H4 (cell line): Measurements from ENCODE around the gene ARHGAP45. TPM values are rescaled to one million over a fixed set of nuclear protein-coding genes. Genes with fewer than 3 reads are reported as not detected.

Experiments used
- DNase-seq: peaks from one replicate; pipeline ENCODE4 v3.0.0-alpha.2; 2015; ENCODE audit warnings: low spot score
- total RNA-seq: library from RNA; depleted of rRNA; stranded (reverse); fragments of >200 nt; shearing (Covaris generic); gene quantifications from 2 replicates; pipeline ENCODE4 v1.2.3, GENCODE V29; 2014

Gene ARHGAP45
- total RNA-seq, 1 experiment from 2014 or later = 2.4 TPM

GRCh38 chr19:1070576-1070930 lies 3.6 kb downstream of the ARHGAP45 start:
- DNase-seq = no peak

DNA sequence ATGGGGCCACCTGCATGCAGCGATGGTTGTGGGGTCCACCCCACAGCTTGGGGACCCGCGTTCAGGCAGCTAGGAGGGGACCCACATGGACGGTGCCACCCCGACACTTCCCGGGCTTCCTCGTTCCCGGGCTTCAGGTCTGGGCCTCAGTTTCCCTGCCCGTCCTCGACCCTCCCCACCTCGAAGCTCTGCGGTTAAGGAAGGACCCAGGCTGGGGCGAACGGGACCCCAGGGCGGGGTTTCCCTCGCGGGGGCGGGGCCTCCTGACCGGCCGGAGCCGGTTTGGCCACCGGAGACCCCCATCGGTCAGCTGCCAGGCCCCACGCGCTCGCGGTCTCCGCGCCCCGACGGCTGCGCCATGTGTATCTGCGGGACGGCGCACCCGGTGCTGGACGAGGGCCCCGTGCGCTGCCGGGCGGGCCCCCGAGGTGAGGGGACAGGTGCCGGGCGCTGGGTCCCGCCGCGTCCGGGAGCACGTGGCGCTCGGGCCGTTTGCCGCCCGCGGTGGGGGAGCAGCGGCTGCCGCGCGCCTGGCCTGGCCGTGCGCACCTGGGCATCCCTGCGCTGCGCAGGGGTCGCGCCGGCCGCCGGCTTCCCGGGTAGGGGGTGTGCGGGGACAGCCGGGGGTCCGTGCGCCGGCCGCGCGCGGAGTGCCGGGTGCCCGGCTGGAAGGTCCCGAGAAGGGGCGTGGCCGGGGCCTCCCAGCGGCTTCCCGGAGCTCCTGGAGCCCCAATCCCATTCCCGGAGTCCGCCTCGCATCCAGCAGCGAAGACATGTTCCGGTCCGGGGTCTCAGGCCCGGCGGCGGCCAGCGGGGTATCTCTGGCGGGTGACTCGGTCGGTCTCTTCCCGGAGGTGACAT lies 4.2 kb downstream of the ARHGAP45 start:
- no peak for DNase-seq

DNA sequence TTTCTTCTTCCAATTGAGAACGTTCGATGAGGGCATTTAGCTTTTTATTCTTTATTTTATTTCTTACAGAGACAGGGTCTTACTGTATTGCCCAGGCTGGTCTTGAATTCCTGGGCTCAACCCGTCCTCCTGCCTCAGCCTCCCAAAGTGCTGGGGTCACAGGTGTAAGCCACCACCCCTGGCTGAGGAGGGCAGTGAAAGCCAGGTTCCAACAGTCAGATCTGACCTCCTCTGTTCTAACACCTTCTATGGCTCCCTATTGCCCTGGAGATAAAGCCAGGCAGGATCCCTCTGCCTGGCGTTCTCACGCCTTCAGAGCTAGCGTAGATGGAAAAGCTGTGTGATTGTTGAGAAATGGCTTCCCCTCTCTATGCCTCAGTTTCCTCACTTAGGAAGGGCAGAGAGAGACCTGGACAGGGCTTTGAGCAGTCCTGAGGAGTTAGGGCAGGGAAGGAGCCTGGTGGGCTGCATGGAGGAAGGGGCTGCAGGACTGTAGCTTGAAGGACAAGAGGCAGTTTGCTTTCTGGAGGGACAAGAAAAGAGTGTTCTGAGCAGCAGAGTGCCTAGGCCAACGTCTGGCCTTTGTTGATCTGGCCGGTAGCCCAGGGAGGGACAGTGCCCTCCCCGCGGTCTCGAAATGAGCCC lies 5.5 kb downstream of the ARHGAP45 start:
- DNase-seq = no peak

GRCh38 chr19:1073063-1073955 lies 6.3 kb downstream of the ARHGAP45 start:
- no peak for DNase-seq

GRCh38 chr19:1073956-1074517 lies 7.1 kb downstream of the ARHGAP45 start:
- no peak for DNase-seq

GRCh38 chr19:1074544-1075283 lies 7.7 kb downstream of the ARHGAP45 start:
- peak; percentile 34 for DNase-seq

DNA sequence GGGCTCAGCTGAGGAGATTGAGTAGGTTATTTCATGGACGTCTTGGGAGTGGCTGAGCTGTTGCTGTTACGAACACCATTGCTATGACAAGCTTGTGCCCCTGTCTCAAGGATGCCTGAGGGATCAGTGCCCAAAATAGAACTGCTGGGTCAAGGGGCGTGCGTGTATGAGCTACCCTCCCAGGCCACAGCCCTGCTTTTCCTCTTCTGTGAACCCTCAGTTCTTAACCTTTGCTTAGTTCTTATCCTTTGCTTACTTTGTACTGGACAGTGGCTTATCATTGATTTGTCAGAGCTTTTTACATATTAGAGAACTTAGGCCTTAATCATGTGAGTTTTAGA lies 9.0 kb downstream of the ARHGAP45 start:
- DNase-seq = no peak

GRCh38 chr19:1076951-1077350 lies 10.0 kb downstream of the ARHGAP45 start:
- no peak for DNase-seq

DNA sequence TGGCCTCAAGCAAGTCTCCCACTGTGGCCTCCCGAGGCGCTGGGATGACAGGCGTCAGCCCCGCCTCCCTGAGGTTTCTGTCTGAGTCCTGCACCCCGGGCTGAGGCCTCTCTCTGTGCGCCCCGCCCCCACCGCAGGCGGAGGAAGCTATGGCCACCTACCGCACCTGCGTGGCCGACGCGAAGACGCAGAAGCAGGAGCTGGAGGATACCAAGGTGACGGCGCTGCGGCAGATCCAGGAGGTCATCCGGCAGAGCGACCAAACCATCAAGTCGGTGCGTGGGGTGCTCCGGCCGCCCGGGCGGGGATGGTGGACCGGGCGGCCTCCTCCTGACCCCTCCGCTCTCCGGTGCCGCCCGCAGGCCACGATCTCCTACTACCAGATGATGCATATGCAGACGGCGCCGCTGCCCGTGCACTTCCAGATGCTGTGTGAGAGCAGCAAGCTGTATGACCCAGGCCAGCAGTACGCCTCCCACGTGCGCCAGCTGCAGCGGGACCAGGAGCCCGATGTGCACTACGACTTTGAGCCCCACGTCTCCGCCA lies 12.7 kb downstream of the ARHGAP45 start:
- no peak for DNase-seq

DNA sequence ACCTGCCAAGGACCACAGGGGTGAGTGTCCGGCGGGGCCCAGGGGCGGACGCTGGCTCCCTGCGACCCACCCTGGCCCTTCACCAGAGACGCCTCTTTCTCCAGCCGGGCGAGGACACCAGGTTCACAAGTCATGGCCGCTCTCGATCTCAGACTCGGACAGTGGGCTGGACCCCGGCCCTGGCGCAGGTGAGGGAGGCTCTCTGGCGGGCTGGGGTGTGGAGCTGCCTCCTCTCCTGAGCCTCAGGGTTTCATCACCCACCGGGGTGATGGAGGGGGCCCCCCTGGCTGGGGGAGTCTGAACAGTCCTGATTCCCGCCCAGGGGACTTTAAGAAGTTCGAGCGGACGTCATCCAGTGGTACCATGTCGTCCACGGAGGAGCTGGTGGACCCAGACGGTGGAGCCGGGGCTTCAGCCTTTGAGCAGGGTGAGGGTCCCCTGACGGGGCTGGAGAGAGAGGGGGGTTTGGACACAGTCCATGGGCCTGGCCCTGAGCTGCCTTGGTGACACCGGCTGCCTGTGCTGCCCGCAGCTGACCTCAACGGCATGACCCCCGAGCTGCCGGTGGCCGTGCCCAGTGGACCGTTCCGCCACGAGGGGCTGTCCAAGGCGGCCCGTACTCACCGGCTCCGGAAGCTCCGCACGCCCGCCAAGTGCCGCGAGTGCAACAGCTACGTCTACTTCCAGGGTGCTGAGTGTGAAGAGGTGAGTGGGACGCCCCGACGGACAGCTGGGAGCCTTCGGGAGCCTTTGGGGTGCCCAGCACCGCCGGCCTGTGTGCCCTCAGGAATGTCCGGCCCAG lies 13.6 kb downstream of the ARHGAP45 start:
- no peak for DNase-seq

GRCh38 chr19:1081301-1082164 lies 14.6 kb downstream of the ARHGAP45 start:
- DNase-seq = no peak

GRCh38 chr19:1082165-1082927 lies 15.4 kb downstream of the ARHGAP45 start:
- no peak for DNase-seq

DNA sequence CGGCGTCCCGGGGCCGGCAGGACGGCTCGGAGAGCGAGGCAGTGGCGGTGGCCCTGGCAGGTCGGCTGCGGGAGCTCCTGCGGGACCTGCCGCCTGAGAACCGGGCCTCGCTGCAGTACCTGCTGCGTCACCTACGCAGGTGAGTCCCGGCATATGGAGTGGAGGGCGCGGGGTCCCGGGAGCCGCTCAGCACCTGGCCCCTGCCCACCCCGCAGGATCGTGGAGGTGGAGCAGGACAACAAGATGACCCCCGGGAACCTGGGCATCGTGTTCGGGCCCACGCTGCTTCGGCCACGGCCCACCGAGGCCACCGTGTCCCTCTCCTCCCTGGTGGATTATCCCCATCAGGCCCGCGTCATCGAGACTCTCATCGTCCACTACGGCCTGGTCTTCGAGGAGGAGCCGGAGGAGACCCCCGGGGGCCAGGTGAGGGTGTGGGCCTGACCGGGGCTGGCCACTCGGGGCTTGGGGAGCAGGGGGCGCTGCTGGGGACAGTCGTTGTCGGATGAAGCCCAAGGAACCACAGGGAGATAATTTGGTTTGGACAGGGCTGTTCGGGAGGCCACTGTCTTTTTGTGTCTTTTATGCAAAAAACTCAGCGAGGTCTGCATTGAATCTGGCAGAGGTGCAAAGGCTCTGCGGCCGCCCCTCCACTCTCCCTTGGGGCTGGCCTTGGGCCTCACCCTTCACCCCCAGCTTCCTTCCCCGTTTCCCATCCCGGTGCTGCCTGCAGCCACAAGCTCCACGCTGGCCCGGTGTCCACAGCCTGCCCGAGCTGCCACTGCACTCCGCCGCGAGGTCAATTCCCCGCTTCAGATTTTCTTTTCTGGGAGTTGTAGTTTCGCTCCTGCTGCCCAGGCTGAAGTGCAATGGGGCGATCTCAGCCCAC lies 16.2 kb downstream of the ARHGAP45 start:
- DNase-seq = no peak

DNA sequence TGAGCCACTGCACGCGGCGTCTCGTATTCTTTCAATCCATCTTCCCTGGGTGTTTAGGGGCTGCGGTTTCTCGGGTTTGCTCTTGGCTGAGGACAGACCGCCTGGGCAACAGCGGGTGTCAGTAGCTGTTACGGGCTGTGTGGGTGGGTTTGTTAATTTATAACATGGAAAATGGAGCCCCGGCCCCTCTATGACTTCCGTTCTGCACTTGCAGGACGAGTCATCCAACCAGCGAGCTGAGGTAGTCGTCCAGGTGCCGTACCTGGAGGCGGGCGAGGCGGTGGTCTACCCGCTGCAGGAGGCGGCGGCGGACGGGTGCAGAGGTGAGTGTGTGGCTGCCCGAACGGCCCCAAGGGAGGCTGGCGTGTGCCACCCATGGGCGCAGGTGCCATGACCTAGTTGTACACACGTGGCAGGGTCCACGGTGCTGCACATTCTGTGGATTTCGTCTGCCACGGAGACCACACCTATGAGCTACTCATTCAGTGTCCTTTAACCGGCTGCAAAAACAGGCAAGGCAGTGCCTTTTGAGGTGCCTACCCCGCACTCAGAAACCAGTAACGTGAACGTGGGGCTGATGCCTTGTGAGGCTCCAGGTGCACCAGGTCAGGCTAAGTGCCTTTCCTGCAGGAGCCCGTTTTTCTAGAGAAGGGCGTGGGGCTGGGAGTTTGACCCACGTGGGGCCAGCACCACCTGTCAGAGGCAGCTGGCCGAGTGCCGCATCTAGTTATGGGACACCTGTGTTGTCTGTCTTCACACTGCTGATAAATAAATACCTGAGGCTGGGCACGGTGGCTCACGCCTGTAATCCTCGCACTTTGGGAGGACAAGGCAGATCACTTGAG lies 17.3 kb downstream of the ARHGAP45 start:
- DNase-seq = no peak

DNA sequence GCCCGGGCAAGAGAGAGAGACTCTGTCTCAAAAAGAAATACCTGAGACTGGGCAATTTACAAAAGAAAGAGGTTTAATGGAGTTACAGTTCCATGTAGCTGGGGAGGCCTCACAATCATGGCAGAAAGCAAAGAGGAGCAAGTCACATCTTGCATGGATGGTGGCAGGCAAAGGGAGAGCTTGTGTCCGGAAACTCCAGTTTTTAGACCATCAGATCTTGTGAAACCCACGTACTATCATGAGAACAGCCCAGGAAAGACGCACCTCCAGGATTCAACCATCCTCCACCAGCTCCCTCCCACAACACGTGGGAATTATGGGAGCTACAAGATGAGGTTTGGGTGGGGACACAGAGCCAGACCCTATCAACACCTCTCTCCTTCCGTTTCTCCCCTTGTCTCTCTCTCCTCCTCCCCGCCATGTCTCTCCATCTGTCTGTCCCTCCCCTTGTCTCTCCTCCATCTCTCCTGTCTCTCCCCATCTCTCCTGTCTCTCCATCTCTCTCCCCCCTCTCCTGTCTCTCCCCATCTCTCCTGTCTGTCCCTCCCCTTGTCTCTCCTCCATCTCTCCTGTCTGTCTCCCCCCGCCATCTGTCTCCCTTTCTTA lies 18.2 kb downstream of the ARHGAP45 start:
- no peak for DNase-seq
